Measurements from ENCODE around the gene TACC2. TPM values are rescaled to one million over a fixed set of nuclear protein-coding genes. Genes with fewer than 3 reads are reported as not detected.

Gene TACC2
- total and polyA plus RNA-seq, 2 donors (not counting 3 experiments of a cell fraction or from before 2014, with no cell fraction given): 14.4 to 46.2 TPM

DNA sequence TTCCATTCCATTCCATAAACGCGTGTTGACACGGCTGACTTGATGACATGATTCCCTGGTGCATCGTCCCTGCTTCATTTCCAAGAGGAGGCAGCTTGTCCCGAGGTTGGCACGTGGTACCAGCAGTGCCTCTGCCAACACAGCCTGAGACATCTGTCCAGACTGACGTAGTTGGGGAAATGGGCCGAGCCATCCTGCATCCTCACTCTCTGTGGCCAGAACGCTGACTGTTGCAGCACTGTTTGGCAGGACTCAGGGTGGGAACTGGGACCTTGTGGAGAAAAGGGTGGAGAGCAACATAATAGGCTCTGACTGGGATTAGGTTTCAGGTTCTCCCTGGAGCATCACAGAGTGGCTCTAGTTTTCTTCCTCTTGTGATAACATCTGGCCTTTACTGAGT is 163.6 kb downstream of the TACC2 start:
- POLR2A ChIA-PET: no interaction called here
- DNase-seq (ENCODE audit: low read depth, low spot score): no peak

More for the DNA sequence above, 163.6 kb downstream of the TACC2 start:
- Histone ChIP-seq H3K27ac (ENCODE audit: insufficient read depth, low read depth, low read length) (no peak overlapping the region), H3K79me2 (ENCODE audit: control insufficient read depth, insufficient read depth, low read length) (no peaks in the 10 kb centered on the region), H3K27me3 (ENCODE audit: control insufficient read depth in 2 of 2, insufficient read depth in 2 of 2, low read length in 2 of 2) (no peaks in the 10 kb centered on the region), H2AFZ (ENCODE audit: low read depth, low read length) (no peak overlapping the region), H4K20me1 (replicated peaks; ENCODE audit: control insufficient read depth, extremely low read depth, insufficient read depth, low read length) (no peaks in the 10 kb centered on the region), H3K9me3 (replicated peaks; ENCODE audit: control insufficient read depth, insufficient read depth, low read length) (no peaks in the 10 kb centered on the region), H3K4me1 (ENCODE audit: control insufficient read depth, extremely low read depth, insufficient read depth, low read length) (peaks cover 14% of the 10 kb centered on the region), H3K36me3 (ENCODE audit: control insufficient read depth in 2 of 2, extremely low read depth in 1 of 2, insufficient read depth in 2 of 2, low read length in 2 of 2) (no peaks in the 10 kb centered on the region), H3K9ac (replicated peaks; ENCODE audit: extremely low read depth, insufficient read depth, low read length) (no peak overlapping the region), H3K9me1 (replicated peaks; ENCODE audit: control insufficient read depth, extremely low read depth, insufficient read depth, low read length) (no peaks in the 10 kb centered on the region), H3K4me3 (replicated peaks in 1 of 3; ENCODE audit: insufficient read depth in 1 of 3, low read depth in 1 of 3, low read length in 3 of 3) (no peak overlapping the region), H3K4me2 (ENCODE audit: insufficient read depth, low read length) (no peak overlapping the region)
- CTCF ChIA-PET: interaction anchor here (1.1 kb wide), 1 partner anchor 282 kb away, joined by 3 read pairs; no protein-coding TSS in a partner anchor
- dilution Hi-C loops (cut with MboI; ENCODE audit: extremely low pct_ligation_motif_present, low sequenced_read_pairs): no loop called here
- TF ChIP-seq JUN (IDR thresholded peaks at IDR 0.05; ENCODE audit: borderline replicate concordance, insufficient read depth, insufficient read length, low read depth) (no peak), FOS (IDR thresholded peaks at IDR 0.05; ENCODE audit: borderline replicate concordance, insufficient read depth, low read length) (no peak), MYC (IDR thresholded peaks at IDR 0.05; ENCODE audit: low read depth, low read length) (no peak), EZH2 (IDR thresholded peaks at IDR 0.05; ENCODE audit: borderline replicate concordance, low read depth, low read length, severe bottlenecking) (no peak), CTCF (IDR thresholded peaks at IDR 0.05; ENCODE audit: extremely low read depth in 1 of 2, insufficient read depth in 1 of 2, low read depth in 1 of 2, low read length in 2 of 2) (no peak), POLR2AphosphoS5 (IDR thresholded peaks at IDR 0.05; ENCODE audit: insufficient read depth, low read depth, low read length) (no peak), GATA2 (IDR thresholded peaks at IDR 0.05; ENCODE audit: insufficient read depth, insufficient read length, low read depth, low read length) (no peak), MAX (IDR thresholded peaks at IDR 0.05; ENCODE audit: insufficient read depth, insufficient read length) (no peak), POLR2A (IDR thresholded peaks at IDR 0.05; ENCODE audit: low read depth, low read length) (no peak)
- intact Hi-C loops (cut with micrococcal nuclease): no loop called here
- FAIRE-seq: no peak
- no TSS peak for BruUV-seq (replicated peaks)
